ENCODE results near the gene ACSS2. TPM values are rescaled to one million over a fixed set of nuclear protein-coding genes. Genes with fewer than 3 reads are reported as not detected.

Gene ACSS2
- total RNA-seq, 4 donors from 2014 or later: 58.9 to 114 (median 85.3) TPM

DNA sequence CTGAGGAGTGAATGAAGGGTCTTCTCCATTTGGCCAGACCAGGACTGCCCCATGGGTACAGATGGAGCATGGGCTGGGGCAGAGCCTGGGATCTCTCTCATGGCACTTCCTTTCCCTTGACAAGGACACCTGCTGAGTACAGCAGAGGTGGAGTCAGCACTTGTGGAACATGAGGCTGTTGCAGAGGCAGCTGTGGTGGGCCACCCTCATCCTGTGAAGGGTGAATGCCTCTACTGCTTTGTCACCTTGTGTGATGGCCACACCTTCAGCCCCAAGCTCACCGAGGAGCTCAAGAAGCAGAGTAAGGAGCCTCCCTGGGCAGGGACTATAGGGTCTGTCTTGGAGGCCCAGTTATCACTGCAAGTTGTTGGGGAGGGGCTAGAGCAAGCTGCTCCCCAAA, 49.6 kb downstream of the ACSS2 start:
- H3K9me3 ChIP-seq: no peaks in the 10 kb centered on the region
- WGBS: 100% methylated on average over 1 of the region's 1 CpG
- peaks cover 77% of the 10 kb centered on the region for H3K36me3 ChIP-seq
- TF ChIP-seq POLR2A (IDR thresholded peaks at IDR 0.05) (no peak), POLR2AphosphoS5 (IDR thresholded peaks at IDR 0.05) (no peak), CTCF (IDR thresholded peaks at IDR 0.05) (no peak), EP300 (IDR thresholded peaks at IDR 0.05) (no peak)
- H3K27ac ChIP-seq: no peak overlapping the region
- DNase-seq (ENCODE audit: low spot score in 2 of 2): no peak
- H3K4me3 ChIP-seq: no peak overlapping the region
- no peaks in the 10 kb centered on the region for H3K27me3 ChIP-seq
- peaks cover 24% of the 10 kb centered on the region for H3K4me1 ChIP-seq

GRCh38 chr20:34926581-34926980, 50.2 kb downstream of the ACSS2 start:
- WGBS: 100% methylated on average over 1 of the region's 1 CpG
- Histone ChIP-seq H3K4me1 (peaks cover 18% of the 10 kb centered on the region), H3K4me3 (no peak overlapping the region), H3K27ac (no peak overlapping the region), H3K36me3 (peaks cover 79% of the 10 kb centered on the region), H3K27me3 (no peaks in the 10 kb centered on the region), H3K9me3 (no peaks in the 10 kb centered on the region)
- no peak for TF ChIP-seq CTCF (IDR thresholded peaks at IDR 0.05)
- TF ChIP-seq EP300 (IDR thresholded peaks at IDR 0.05): no peak
- TF ChIP-seq POLR2A (IDR thresholded peaks at IDR 0.05): no peak
- no peak for TF ChIP-seq POLR2AphosphoS5 (IDR thresholded peaks at IDR 0.05)
- DNase-seq (ENCODE audit: low spot score in 2 of 2): no peak

DNA sequence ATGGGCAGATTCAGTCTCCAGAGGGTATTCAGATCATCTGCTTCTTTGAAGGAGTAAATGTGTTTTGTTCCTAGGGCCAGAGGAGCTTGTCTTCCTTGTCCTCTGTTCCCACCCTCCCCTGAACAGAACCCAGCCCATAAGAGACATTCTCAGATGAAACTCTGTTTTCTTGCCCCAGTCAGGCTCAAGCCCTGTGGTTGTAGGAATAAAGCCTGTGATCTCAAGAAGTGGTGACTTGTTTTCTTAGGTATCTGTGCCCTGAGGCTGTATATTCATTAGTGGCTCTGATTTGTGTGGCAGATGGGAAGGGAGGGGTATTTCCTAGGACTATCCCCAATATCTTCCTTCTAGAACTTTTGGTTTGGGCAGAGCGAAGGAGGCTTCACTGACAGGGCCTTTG, 51.3 kb downstream of the ACSS2 start:
- no peak for DNase-seq (ENCODE audit: low spot score in 2 of 2)
- Histone ChIP-seq H3K27ac (no peak overlapping the region), H3K36me3 (peaks cover 88% of the 10 kb centered on the region), H3K27me3 (no peaks in the 10 kb centered on the region), H3K9me3 (no peaks in the 10 kb centered on the region), H3K4me1 (peaks cover 7% of the 10 kb centered on the region), H3K4me3 (no peak overlapping the region)
- 88% methylated on average over 1 of the region's 1 CpG for WGBS
- no peak for TF ChIP-seq POLR2A (IDR thresholded peaks at IDR 0.05)
- TF ChIP-seq CTCF (IDR thresholded peaks at IDR 0.05): no peak
- TF ChIP-seq EP300 (IDR thresholded peaks at IDR 0.05): no peak
- TF ChIP-seq POLR2AphosphoS5 (IDR thresholded peaks at IDR 0.05): no peak

GRCh38 chr20:34928411-34928810, 52.0 kb downstream of the ACSS2 start:
- no peak overlapping the region for H3K27ac ChIP-seq
- peaks cover 2% of the 10 kb centered on the region for H3K4me1 ChIP-seq
- no peaks in the 10 kb centered on the region for H3K27me3 ChIP-seq
- TF ChIP-seq POLR2AphosphoS5 (IDR thresholded peaks at IDR 0.05) (no peak), EP300 (IDR thresholded peaks at IDR 0.05) (no peak), CTCF (IDR thresholded peaks at IDR 0.05) (no peak), POLR2A (IDR thresholded peaks at IDR 0.05) (no peak)
- 79% methylated on average over 2 of the region's 2 CpGs for WGBS
- no peak for DNase-seq (ENCODE audit: low spot score in 2 of 2)
- H3K9me3 ChIP-seq: no peaks in the 10 kb centered on the region
- peaks cover 92% of the 10 kb centered on the region for H3K36me3 ChIP-seq
- no peak overlapping the region for H3K4me3 ChIP-seq

GRCh38 chr20:34931771-34932170, 55.4 kb downstream of the ACSS2 start:
- H3K36me3 ChIP-seq: peaks cover 73% of the 10 kb centered on the region
- no peaks in the 10 kb centered on the region for H3K9me3 ChIP-seq
- no peaks in the 10 kb centered on the region for H3K27me3 ChIP-seq
- 91% methylated on average over 7 of the region's 7 CpGs for WGBS
- no peak overlapping the region for H3K27ac ChIP-seq
- peaks cover under 1% of the 10 kb centered on the region for H3K4me1 ChIP-seq
- no peak for DNase-seq (ENCODE audit: low spot score in 2 of 2)
- no peak overlapping the region for H3K4me3 ChIP-seq
- TF ChIP-seq POLR2AphosphoS5 (IDR thresholded peaks at IDR 0.05) (no peak), CTCF (IDR thresholded peaks at IDR 0.05) (no peak), EP300 (IDR thresholded peaks at IDR 0.05) (no peak), POLR2A (IDR thresholded peaks at IDR 0.05) (no peak)
